ENCODE results near the gene CFAP251.
"Not testable (repeated sequence)": the region's sequence is repeated elsewhere in the genome, so short reads cannot be mapped to it uniquely, and the experiment has no call there.

CFAP251 gene, protein sequence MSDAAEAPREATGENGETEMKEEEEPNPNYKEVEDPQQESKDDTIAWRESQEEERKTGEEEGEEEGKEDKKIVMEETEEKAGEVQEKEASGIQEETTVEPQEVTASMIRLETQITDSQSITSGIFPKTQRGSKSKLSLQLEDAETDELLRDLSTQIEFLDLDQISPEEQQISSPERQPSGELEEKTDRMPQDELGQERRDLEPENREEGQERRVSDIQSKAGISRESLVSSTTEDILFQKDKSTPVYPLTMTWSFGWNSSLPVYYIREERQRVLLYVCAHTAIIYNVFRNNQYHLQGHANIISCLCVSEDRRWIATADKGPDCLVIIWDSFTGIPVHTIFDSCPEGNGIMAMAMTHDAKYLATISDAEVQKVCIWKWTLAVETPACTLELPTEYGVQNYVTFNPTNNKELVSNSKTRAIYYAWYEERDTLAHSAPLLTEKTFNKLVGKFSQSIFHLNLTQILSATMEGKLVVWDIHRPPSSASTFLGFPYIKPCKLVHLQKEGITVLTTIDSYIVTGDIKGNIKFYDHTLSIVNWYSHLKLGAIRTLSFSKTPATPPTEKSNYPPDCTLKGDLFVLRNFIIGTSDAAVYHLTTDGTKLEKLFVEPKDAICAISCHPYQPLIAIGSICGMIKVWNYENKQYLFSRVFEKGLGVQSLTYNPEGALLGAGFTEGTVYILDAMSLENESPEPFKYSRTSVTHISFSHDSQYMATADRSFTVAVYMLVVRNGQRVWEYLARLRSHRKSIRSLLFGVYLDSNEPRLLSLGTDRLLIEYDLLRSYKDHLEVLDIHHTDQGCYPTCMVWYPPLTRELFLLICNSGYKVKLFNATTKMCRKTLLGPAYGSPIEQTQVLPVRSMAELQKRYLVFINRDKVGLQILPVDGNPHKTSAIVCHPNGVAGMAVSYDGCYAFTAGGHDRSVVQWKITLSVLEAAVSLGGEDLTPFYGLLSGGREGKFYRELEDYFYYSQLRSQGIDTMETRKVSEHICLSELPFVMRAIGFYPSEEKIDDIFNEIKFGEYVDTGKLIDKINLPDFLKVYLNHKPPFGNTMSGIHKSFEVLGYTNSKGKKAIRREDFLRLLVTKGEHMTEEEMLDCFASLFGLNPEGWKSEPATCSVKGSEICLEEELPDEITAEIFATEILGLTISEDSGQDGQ

DNA sequence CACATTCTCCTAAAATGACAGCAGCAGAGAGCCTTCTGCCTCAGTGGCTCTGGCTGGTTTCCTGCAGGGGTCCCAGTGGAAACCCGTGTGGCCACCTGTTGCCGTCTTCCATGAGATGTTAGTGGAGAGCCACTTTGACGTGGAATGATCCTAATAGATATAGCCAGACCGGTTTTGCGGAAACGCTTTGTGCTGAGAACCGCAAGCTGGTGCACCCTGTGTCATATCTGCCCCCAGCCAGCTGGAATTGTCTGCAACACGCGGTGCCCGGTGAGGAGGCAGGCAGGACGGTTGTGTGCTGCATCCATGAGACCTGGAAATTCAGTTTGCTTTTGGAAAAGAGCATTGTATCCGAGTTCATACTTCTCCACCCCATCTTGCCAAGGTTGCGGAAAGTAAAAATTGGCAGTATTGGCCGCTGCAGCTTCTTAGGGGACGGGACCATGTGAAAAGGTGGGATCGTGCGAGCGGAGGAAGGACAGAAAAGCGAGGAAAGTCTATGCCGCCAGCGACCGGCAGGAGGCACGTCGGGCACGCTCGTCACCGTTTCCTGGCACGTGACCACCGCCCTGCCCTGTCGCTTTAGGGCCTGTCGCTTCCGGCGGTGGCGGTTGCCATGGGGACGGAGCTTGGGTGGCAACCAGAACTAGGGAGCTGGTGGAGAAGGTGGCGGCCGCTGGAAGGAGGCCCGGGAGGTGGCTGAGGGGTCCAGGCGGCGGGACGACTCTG lies at the start of gene CFAP251:
CFAP251 (plus strand) TSS at position 643 of the 729 bp plus-strand sequence. CDS start 2,714 bp downstream, outside the sequence.
- peak; percentile 84 for DNase-seq

DNA sequence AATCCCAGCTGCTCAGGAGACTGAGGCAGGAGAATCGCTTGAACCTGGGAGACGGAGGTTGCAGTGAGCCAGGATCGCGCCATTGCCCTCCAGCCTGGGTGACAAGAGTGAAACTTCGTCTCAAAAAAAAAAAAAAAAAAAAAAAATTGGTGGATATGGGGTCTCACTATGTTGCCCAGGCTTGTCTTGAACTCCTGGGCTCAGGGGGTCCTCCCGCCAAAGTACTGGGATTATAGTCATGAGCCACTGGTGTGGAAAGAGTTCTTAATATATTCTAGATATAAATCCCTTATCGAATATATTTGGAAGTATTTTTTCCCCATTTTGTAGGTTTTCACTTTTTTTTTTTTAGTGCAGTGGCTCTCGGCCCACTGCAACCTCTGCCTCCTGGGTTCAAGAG lies 49.2 kb upstream of the CFAP251 start:
- not testable (repeated sequence) for DNase-seq

DNA sequence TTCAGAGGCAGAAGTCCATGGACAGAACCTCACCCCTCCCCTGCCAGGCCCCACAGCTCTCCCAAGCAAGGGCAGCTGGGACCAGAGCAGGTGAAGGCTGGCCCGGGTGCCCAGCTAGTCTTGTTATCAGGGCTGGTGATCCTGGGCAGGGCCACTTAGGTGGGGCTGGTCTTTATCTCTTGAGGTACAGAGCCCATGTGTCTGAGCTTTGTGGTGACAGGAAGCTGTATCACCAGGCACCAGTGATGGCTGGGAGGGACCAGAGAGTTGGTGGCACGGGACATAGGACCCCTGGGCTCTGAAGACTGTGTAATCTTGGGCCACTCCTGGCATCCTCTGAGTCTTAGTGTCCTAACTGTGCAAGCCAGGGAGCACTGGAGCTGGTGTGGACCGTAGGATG lies 46.9 kb upstream of the CFAP251 start:
- DNase-seq: no peak

DNA sequence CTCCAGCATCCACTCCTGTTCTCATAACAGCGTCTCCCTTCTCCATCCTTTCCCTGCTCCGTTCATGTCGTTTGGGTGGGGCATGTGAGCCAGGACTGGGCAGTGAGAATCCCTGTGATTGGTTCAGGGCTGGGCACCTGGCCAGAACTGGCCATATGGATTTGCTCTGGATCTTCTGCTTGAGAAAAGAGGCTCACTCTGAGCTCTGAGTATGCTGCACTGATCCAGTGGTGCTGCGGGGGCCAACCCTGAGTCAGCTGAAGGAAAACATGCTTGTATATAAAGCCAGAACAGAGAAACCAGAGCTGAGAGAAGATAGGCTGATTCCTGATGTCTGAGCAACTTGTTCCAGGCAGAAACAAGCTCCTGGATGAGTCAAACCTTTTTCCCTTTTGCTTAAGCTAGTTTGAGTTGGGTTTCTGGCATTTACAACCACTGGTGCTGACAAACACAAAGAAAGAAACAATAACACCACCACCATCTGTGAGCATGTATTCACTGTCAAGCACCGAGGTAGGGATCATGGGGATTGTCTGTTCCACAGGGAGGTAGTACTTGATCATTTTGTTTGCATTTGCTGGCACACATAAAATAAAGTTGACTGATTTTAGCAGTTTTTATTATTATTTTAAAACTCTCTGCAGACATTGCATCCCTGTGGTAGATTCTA lies 45.7 kb upstream of the CFAP251 start:
- no peak for DNase-seq

DNA sequence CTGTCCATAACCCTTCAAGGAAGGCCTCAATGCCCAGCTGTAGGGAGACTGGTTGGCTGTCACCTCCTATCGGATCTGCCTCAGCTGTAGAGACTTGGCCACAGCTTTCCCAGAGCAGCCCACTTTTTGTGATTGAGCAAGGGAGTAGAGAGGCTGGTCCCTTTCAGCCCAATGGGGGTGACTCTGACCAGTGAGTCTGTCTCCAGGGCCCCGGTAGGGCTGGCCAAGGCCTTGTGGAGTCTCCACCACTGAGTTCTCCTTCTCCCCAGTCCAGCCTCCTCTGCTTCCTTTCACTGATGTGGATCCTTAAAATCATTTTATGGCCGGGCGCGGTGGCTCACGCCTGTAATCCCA lies 45.2 kb upstream of the CFAP251 start:
- DNase-seq: no peak

DNA sequence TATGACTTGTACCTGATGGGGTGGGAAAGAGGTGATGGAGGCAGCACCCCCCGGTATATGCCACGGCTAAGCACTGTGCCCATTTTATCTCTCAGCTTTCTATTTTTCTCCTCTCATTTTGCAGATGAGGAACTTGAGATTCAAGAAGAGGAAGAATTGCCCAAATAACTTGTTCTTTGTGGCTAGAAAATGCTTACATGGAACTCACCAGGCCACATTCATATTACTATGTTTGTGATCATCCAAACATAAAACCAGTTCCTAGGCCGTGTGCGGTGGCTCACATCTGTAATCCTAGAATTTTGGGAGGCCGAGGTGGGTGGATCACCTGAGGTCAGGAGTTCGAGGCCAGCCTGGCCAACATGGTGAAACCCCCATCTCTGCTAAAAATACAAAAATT lies 44.3 kb upstream of the CFAP251 start:
- no peak for DNase-seq

DNA sequence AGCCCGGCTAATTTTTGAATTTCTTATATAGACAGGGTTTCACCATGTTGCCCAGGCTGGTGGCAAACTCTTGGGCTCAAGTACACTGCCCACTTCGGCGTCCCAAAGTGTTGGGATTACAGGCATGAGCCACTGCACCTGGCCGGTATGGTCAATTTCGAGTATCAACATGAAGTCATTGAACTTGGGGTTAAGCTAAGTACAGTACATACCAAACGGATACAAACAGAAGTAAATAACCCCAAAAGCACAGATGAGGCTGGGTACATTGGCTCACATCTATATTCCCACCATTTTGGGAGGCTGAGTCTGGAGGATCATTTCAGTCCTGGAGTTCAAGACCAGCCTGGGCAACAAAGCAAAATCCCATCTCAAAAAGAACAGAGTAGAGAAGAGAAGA lies 42.8 kb upstream of the CFAP251 start:
- no peak for DNase-seq

DNA sequence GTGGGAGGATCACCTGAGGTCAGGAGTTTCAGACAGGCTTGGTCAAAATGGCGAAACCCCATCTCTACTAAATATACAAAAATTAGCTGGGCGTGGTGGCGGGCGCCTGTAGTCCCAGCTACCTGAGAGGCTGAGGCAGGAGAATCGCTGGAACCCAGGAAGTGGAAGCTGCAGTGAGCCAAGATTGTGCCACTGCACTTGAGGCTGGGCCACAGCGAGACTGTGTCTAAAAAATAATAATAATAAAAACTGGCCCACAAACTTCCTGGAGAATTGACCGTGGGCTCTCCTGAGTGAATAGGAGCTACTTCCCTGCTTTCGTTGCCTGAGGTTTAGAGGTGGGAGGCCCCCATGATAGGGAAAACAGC lies 42.3 kb upstream of the CFAP251 start:
- not testable (repeated sequence) for DNase-seq

DNA sequence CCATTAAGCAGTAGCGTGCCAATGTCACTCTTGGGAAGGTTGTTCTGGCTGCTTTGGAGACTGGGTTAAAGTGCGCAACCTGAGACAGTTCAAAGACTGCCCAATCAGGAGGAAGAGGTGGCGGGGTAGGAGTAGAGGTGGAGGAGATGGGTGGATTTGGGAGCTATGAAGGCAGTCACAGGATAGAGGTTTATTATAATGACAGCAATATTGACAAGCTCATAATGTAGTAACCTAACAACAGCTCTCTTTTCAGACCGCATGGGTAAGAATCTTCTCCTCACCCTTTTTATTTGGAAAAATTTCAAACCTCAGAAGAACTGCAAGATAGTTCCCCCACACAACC lies 35.1 kb upstream of the CFAP251 start:
- DNase-seq: no peak

DNA sequence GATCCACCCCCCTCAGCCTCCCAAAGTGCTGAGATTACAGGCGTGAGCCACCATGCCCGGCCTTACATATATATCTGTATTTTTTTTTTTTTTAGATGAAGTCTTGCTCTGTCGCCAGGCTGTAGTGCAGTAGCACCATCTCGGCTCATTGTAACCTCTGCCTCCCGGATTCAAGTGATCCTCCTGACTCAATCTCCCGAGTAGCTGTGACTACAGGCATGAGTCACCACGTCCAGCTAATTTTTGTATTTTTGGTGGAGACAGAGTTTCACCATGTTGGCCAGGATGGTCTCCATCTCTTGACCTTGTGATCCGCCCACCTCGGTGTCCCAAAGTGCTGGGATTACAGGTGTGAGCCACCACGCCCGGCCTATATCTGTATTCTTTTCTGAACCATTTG lies 33.3 kb upstream of the CFAP251 start:
- DNase-seq: not testable (repeated sequence)

DNA sequence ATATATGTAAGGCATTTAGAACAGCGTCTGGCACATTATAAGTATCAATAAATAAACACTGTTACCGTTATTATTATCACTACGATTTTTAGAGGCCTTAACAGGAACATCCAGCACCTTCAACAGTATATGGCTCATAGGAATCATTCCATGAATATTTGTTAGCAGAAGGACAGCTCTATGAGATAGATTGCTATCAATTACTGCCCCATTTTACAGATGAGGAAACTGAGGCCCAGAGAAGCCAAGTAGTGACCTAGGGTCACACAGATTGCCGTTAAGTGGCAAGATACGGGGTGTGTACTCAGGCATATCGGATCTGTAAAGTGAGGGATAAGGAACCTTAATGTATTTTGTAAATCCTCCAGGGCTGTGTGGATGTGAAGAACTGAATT lies 30.3 kb upstream of the CFAP251 start:
- no peak for DNase-seq

DNA sequence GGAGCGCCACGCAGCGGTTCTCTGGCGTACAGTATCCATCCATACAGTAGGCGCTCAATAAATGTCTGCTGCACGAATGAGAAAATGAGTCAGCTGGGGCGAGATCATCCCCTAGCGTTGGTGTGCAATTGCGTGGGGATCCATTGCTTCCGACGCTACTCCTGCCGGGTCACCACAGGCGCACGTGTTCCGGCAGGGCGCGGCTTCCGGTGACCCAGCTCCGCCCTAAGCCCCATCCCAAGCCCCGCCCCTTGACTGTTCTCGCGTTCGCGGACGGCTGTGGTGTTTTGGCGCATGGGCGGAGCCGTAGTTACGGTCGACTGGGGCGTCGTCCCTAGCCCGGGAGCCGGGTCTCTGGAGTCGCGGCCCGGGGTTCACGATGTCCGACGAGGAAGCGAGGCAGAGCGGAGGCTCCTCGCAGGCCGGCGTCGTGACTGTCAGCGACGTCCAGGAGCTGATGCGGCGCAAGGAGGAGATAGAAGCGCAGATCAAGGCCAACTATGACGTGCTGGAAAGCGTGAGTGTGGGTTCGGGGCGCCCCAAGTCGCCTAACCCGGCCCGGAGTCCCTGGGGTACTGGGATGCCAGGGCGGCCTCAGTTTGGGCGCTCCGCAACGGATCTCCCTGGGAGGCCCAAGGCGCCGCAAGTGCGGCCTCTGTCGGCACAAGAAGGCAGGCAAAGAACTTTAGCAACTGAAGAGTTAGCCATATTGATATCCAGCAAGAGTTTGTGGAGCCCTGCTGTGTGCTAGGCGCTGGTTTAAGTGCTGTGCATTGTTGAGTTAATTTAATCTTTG lies 29.7 kb upstream of the CFAP251 start, which contains the start of gene PSMD9:
PSMD9 (plus strand) TSS at position 313 of the 796 bp plus-strand sequence; CDS start at position 380, 67 bp downstream.
- peak; percentile 85 for DNase-seq

DNA sequence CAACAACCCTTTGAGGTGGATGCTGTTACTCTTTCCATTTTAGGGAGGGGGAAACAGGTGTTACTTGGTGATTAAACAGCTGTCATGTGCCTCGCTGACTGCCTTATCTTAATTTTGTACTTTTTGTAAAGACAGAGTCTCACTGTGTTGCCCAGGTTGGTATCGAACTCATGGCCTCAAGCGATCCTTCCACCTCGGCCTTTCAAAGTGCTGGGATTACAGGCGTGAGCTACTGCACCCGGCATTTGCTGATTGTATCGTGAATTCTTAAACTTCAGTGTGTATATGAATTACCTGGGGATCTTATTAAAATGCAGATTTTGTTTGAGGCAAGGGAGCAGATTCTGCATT lies 29.1 kb upstream of the CFAP251 start:
- DNase-seq: no peak

DNA sequence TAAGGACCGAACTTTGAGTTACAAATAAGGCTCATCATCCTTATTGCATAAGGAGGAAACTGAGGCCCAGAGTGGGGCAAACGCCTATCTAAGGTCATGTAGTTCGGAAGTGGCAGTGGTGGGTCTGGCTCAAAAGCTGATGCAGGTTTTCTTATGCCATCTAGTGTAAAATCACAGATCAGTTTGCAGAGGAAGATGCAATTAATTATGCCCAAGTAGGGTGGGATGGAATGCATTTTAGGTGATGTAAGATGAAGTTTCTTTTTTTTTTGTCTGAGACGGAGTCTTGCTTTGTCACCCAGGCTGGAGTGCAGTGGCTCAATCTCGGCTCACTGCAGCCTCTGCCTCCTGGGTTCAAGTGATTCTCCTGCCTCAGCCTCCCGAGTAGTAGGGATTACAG lies 28.7 kb upstream of the CFAP251 start:
- DNase-seq: not testable (repeated sequence)

DNA sequence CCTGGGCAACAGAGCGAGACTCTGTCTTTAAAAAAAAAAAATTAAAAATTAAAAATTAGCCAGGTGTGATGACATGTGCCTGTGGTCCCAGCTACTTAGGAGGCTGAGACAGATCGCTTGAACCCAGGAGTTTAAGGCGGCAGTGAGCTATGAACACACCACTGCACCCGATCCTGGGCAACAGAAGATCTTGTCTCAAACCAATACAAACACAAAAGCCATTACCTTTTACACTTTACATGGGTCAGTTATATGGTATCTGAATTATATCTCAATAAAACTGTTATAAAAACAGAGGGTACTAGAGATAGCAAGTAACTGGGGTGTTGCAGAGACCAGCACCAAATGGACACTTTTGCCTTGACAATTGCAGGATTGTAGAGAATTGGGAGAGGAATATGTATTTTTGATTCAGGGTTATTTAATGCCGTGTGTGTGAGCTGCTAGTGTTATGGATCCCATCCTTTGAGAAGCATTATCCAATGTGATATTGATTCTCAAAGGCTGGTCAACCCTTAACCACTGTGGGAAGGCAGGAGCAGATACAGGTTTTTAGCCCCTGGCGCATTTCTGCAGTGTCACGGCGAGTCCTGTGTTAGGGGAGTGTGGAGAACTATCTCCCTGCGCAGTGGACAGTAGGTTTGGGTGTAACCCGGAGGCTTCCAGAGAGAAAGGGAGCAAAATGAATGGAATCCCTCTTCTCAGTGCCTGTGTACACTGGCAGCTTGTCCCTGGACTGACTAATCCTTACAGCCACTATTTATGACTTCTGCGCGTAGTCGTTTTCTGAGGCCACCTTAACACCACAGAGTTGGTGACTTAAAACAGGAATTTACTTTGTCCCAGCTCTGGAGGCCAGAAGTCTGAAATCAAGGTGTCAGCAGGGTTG lies 25.5 kb upstream of the CFAP251 start:
- no peak for DNase-seq

DNA sequence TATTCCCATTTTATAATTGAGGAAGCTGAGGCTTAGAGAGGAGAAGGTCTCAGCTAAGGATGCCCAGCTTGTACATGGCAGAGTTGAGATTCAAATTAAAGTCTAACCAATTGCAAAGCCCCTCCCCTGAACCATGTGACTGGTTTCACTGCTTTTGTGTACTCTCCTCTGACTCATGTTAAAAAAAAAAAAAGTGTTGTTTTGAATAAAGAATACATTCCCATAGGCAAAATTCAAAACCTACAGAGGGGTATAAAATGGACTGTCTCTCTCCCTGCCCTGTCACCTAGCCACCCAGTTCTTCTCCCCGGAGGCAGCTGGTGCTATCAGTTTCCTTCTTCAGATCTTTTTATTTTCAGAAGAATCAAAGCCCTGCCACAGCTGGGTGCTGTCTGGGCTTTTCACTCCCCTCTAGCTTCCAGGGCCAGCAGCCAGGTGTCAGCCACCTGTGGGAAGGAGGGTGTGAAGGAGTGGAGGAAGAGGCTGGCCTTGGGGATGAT lies 24.4 kb upstream of the CFAP251 start:
- peak; percentile 47 for DNase-seq

DNA sequence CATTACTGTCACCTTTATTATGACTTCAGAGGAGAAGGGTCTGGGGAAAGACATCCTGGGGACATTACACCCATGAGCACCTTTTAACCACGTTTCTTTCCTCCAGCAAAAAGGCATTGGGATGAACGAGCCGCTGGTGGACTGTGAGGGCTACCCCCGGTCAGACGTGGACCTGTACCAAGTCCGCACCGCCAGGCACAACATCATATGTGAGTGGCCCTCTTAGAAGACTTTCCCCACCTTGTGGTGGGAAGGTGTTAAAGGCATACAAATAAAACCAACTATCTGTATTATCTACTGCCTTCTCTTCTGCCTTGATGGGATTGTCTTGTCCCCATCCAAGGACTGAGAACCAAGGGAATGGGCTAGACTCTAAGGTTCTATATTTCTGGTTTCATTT lies 23.8 kb upstream of the CFAP251 start:
- DNase-seq: peak; percentile 4

DNA sequence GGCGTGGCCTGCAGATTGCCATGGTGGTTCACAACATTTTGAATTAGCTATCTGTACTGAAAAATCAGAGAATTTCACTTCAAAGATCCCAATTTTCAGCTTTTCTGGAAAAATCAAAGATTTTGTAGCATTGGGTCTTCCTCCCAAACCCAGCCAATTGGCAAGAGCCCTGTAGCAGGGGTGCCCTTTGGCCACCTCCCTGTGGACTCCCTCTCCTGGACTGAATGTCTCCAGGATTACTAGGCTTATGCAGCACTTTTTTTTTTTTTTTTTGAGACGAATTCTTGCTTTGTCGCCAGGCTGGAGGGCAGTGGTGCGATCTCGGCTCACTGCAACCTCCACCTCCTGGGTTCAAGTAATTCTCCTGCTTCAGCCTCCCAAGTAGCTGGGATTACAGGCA lies 20.1 kb upstream of the CFAP251 start:
- DNase-seq: no peak

DNA sequence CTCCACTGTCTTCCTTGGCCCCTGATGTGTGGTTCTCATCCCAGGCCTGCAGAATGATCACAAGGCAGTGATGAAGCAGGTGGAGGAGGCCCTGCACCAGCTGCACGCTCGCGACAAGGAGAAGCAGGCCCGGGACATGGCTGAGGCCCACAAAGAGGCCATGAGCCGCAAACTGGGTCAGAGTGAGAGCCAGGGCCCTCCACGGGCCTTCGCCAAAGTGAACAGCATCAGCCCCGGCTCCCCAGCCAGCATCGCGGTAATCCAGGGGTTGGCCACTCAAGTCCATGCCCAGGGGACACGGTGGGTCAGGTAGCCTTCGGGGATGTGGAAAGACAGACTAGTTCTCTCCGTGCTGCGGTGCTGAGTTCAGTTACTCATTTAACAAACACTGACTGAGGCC lies 18.8 kb upstream of the CFAP251 start:
- DNase-seq: no peak

DNA sequence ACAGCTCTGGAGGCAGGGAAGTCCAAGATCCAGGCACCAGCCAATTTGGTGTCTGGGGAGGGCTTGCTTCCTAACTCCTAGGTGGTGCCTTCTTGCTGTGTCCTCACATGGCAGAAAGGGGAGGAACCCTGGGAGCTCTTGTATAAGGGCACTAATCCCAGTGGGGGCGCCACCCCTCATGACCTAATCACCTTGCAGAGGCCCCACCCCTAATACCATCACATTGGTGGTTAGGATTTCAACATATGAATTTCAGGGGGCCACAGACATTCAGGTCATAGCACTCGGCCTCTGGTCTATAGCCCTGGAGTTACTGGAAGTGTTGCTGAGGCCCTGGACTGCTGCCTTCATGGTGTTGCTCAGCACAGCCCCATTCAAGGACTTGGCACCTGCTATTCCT lies 15.2 kb upstream of the CFAP251 start:
- no peak for DNase-seq

Measured in NCI-H526 treated with DMSO at 0.1 percent for 48 hours (cell line).